Kidney tubule cell (primary cell): ENCODE data around the gene CDR2.

Experiments
- DNase-seq: peaks from one replicate; pipeline ENCODE4 v3.0.0-alpha.2; 2018; ENCODE audit warnings: low spot score

CDR2 gene

GRCh38 chr16:22375963-22376640 lies 1.7 kb upstream of the CDR2 start:
- DNase-seq = no peak

DNA sequence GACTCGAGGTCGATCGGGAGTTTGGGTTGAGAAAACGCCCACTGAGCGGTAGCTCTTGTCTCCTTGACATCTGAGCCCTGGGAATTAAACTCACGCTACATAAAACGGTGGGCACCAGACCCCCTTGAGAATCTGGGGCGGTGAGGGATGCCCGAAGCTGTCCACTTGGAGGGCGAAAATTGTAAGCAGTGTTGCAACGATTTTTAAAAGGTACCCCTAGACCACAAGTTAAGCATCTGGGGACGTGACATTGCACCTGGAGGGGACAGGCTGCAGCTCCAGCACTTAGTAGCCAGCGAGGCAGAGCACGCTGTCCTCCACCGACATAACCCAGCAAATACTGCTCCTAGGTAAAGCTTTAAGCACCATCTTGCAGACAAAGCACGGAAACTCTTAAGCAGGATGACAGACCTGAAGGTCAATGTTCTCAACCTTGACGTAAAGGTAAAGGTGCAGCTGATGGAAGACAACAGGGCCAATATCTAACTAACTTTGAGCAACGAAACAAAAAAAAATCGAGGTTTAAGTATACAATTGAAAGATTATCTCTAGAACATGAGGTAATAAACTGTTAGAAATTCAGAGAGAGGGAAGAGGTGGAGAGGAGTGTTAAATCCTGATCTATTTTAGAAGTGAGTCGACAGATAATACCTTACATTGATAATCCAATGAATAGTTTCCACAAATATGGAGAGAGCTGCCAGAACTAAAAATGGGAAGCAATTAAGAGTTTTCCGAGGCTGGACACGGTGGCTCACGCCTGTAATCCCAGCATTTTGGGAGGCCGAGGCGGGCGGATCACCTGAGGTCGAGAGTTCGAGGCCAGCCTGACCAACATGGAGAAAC lies 921 bp upstream of the CDR2 start:
- peak; percentile 44 for DNase-seq

DNA sequence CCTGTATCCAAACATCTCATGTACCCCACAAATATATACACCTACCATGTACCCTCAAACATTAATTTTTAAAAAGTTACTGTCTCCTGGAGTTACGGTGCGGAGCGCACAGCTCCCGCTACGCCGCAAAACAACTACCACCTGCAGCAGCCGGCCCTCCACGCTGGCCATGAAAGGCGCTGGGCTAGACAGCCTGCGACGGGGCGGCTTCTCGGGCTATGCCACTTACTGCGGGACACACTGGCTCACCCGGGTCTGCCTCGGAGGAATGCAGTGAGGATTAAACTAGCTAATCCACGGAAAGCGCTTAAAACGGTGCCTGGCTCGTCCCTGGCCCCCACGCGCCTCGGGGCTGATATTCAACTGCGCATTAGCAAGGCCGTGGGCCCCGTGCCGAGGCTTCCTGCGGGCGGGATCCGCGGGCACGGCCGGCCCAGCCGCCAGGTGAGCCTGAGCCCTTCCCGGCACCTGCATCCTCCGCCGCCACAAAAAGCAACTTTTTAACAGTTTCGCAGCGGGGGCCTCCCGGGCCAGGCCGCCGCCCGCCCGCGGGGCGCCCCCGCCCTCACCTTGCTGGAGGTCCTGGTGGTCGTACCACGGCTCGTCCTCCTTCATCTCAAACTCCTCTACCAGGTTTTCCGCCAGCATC lies 633 bp downstream of the CDR2 start:
- peak; percentile 41 for DNase-seq

DNA sequence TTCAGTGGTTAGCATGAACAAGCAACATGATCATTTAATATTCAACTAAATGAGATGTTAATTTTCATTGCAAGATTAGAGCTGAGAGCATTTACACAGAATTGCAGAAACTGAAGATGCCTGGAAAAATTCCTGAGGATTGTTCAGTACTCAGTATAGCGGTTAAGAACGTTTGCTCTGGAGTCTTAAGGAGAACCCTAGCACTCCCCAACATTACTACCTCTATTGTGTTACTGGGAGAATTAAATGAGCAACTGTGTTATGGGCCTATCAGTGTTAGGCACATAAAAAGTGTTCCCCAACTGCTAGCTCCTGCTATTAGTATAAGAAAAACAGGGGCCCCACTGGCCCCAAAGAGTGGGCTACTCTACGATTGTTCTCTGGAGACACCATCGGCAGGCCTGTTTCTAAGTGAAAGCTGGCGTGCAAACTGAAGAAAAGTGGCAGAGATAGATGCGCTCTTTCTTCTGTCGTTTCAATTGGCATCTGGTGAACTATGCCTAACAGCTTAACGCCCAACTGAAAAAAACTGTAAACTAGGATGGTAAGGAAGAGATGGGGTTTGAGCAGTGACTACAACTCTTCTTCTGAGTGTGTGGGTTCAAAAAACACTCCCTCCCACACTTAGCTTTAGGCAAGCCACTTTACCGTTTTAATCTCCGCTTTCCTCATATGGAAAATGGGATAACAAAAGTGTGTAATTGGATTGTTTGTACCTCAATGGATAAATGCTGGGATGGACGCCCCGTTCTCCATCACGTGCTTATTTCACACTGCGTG lies 1.3 kb downstream of the CDR2 start:
- DNase-seq = peak; percentile 12

DNA sequence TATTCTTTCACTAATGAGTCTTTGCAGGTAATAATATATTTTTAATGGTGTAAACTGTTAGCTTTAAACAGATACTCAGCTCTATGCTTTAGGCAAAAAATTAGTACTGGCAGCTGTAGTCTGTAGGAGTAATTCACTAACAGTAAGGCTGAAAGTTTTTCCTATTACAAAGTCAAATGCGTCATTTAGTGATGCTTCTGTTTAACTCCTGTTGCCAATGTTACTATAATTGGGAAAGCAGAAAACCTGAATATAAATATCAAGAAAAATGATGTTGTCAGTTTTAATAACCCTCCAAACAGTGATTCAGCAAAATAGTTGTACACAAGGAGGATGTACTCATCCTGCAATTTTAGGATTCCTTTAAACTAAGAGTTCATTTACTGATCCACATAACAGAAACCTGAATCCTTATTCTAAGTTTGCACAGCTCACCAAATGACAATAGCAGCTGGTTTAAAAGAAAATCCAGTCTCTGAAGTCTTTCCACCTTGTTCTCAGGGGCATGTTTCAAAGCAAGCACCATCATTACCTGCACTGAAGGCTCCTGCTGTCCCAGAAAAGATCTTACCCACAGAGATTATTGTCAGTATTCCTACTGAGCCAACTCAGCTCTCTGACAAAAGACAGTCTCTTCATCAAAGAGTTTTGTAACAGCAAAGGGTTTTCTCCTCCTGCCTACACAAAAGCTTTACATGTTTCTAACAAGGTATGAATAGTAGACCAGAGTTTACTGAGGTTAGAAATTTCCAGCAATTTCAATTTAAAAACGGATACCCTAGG lies 4.2 kb downstream of the CDR2 start:
- peak; percentile 45 for DNase-seq

DNA sequence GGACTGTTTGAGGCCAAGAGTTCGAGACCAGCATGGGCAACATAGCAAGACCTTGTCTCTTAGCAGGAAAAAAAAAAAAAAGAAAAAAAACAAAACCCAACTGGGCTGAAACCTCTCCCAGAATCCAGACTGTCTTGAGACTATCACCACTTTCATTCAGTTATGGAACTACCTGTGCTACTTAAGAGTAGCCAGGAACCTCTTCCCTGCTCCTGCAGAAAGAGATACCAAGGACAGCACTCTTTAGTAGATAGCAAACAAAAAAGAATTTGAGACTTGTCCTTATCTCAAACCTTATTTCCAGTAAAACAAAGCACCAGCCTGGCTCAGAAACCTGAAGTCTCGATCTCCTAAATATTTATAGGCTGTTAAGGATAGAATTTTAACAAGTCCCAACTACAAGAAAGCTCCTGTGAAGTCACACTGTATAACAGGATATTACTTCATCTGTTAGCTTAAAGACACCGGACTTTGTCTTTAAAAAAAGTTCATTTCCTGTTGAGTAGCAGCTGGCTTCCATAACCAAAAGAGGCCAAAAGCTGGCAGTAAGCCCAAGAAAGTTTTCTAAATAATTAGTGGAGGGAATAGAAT lies 5.1 kb downstream of the CDR2 start:
- peak; percentile 66 for DNase-seq

DNA sequence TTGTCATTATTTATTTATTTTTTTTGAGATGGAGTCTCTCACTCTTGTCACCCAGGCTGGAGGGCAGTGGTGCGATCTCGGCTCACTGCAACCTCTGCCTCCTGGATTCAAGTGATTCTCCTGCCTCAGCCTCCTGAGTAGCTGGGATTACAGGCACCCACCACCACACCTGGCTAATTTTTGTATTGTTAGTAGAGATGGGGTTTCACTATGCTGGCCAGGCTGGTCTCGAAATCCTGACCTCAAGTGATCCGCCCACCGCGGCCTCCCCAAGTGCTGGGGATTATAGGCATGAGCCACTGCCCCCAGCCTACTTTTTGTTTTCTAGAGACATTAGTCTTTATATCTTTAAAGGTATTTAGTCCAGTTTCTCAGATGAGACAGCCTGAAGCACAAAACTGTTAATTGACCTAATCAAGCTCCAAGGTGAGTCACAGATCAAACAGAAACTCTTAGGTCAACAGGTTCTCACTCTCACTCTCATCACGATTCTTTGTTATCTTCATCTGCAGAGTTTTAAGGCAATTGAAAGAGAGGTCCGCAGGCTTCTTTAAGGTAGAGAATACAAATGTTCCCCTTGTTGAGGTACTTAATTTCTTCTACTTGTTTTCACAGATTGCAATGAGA lies 6.1 kb downstream of the CDR2 start:
- peak; percentile 29 for DNase-seq

DNA sequence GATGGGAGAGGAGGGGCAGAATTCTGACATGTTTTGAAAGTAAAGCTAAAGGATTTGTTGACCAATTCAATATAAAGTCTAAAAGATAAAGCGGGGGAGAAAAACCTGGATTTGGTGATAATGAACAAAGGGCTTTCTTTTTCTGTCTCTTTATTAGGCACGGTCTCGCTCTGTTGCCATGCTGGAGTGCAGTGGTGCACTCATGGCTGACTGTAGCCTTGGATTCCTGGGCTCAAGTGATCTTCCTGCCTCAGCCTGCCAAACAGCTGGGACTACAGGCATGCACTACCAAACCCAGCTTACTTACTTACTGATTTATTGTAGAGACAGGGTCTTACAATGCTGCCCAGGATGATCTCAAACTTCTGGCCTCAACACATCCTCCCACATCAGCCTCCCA lies 7.5 kb downstream of the CDR2 start:
- DNase-seq = peak; percentile 76

DNA sequence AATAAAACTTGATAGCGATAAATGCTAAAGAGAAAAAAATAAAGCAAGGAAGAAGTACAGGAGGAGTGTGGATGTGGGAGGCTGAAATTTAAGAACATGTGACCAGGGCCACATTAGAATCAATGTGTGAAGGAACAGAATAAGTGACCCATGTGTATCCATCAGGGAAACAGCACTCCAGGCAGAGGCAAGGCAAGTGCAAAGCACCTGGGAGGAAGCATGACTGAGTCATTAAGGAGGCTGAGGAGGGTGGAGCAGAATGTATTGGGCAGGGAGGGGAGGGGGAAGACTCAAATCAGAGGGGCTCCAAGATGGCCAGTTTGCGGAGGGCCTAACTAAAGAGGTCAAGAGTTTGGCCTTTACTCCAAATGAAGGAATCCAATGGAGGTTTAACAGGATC lies 8.0 kb downstream of the CDR2 start:
- DNase-seq = peak; percentile 51

DNA sequence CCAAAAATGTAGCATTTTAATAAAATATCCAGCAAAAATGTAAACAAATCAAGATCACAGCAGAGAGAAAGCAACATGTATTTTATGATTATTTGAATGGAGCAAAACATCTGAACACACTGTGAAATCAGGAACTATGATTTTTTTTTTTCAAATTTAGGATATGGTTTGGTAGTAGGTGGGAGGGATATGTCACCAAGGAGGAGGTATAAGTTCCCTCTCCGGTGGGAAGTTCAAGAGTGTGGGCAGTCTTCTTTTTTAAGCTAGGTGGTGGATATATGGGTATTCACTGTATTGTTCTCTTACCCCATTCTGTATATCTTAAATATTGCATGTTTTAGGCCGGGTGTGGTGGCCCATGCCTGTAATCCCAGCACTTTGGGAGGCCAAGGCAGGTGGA lies 10.2 kb downstream of the CDR2 start:
- no peak for DNase-seq

GRCh38 chr16:22360963-22361659 lies 13.3 kb downstream of the CDR2 start:
- DNase-seq = peak; percentile 51

DNA sequence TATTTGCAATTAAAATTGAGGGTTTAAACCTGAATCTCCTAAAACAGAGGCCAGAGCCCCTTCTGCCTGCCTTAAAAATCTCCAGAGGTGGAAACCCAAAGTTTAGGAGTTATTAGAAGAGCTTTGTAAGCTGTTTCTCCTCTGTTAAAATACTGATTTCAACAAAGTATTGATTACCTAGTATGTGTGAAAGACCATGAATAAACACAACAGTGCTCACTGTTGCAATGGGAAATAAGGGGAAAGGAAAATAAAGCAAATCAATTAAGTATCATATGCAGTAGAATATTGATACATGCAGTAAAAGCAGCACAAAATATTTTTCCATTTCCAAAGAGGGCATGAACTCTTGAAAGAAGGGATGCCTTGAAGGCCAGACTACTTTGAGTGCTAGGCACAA lies 14.7 kb downstream of the CDR2 start:
- no peak for DNase-seq

DNA sequence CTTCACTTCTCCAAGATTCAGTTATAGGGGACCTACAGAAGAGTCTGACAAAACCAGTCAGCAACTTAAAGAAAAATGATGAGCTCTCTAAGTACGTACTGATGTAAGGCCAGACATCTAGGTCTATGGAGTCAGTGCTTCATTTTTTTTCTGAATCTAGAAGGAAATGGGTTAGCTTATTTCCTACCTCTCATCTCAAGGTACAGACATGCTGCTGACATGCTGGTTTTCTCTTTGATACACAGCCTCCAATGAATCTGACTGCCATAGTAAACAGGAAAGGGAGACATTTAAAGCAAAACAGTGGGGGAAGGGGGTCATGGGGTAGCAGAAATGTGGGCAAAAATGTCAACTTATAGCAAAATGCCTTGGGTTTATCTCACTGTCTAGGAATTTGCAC lies 16.4 kb downstream of the CDR2 start:
- DNase-seq = peak; percentile 36

- DNase-seq = no peak
Observed at GRCh38 chr16:22357635-22357971, 16.8 kb downstream of the CDR2 start.

- no peak for DNase-seq
Observed at GRCh38 chr16:22356930-22357634, 17.3 kb downstream of the CDR2 start.

DNA sequence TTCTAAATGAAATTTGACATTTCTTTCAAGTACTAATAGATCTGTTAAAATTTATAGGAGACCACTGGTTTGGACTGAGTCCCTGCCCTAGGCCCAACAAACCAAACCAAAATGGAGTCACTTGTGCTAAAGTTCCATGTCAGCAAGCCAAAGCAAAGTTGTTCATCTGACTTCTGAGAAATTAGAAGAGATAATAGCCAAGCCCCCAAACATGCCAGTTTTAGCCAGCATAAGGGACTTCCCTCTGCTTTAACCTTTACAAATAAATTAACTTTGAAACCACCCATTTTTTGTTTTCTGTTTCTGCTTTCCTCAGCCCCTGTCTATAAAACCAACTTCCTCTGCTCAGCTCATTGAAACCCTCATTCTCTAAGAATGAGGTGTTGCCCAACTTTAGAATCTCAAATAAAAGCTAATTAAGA lies 18.9 kb downstream of the CDR2 start:
- no peak for DNase-seq

GRCh38 chr16:22353933-22354541 lies 20.4 kb downstream of the CDR2 start:
- peak; percentile 99 for DNase-seq

GRCh38 chr16:22353191-22353919 lies 21.1 kb downstream of the CDR2 start:
- DNase-seq = peak; percentile 95
